OCI-LY3 (cell line): Measurements from ENCODE around the gene BHLHE23.

Experiments
- H2AFZ ChIP-seq: fragments of 200-600, 300-600 bp; shearing (Covaris generic); 2 replicates; pipeline ENCODE4 v1.6.0; 2014; ENCODE audit warnings: antibody characterized with exemption, low read depth, low read length
- H3K27ac ChIP-seq: fragments of 200-600, 300-600 bp; sonication (generic); 2 replicates; pipeline ENCODE4 v1.5.1; 2014; ENCODE audit warnings: mild to moderate bottlenecking, low read length, moderate library complexity, mixed read lengths
- H3K27me3 ChIP-seq: fragments of 200-600, 300-600 bp; sonication (generic); 2 replicates; pipeline ENCODE4 v1.6.1; 2014; ENCODE audit warnings: low read depth, low read length, mixed read lengths
- H3K36me3 ChIP-seq: fragments of 200-600, 300-600 bp; sonication (generic); replicated peaks from 2 replicates; pipeline ENCODE3; 2014; ENCODE audit warnings: low read depth, low read length, mixed read lengths
- H3K4me1 ChIP-seq: fragments of 300-600, 200-600 bp; sonication (generic); 2 replicates; pipeline ENCODE4 v1.6.1; 2014; ENCODE audit warnings: low read length, mixed read lengths
- H3K4me2 ChIP-seq: fragments of 200-600, 300-600 bp; sonication (generic); 2 replicates; pipeline ENCODE4 v1.6.1; 2014; ENCODE audit warnings: low read length, mixed read lengths
- H3K4me3 ChIP-seq: fragments of 300-600, 200-600 bp; sonication (generic); 2 replicates; pipeline ENCODE4 v1.5.1; 2014; ENCODE audit warnings: antibody characterized with exemption, mild to moderate bottlenecking, low read length, moderate library complexity
- H3K79me2 ChIP-seq: fragments of 300-600, 200-600 bp; shearing (Covaris generic); 2 replicates; pipeline ENCODE4 v1.6.1; 2014; ENCODE audit warnings: mild to moderate bottlenecking, low read length, mixed read lengths
- H3K9ac ChIP-seq: fragments of 300-600, 200-600 bp; shearing (Covaris generic); 2 replicates; pipeline ENCODE4 v1.6.0; 2014; ENCODE audit warnings: mild to moderate bottlenecking, low read length, moderate library complexity
- H3K9me3 ChIP-seq: fragments of 200-600, 300-600 bp; shearing (Covaris generic); 2 replicates; pipeline ENCODE4 v1.6.1; 2014; ENCODE audit warnings: low read length, mixed read lengths; ENCODE audit not compliant: insufficient read depth
- H4K20me1 ChIP-seq: fragments of 200-600, 300-600 bp; sonication (generic); 2 replicates; pipeline ENCODE4 v1.6.1; 2016; ENCODE audit warnings: low read length, mixed read lengths; ENCODE audit not compliant: insufficient read depth
- CTCF ChIP-seq: fragments of 200-600, 300-600 bp; sonication (generic); IDR thresholded peaks from 2 replicates; pipeline ENCODE4 v1.5.1; 2014; ENCODE audit warnings: antibody characterized with exemption, low read length, low read depth
- EZH2phosphoT487 ChIP-seq: fragments of 200-600 bp; shearing (Covaris generic); IDR thresholded peaks from 2 replicates; pipeline ENCODE4 v1.6.1; 2018; ENCODE audit warnings: antibody characterized with exemption, mixed run types, low read depth

BHLHE23 gene

GRCh38 chr20:63028461-63028921 lies 21.7 kb upstream of the BHLHE23 start:
- Histone ChIP-seq H3K4me3 (no peak overlapping the region), H3K9ac (no peak overlapping the region), H3K9me3 (no peaks in the 10 kb centered on the region), H3K4me1 (0 out of 2 replicates have a peak, but pooled peaks cover 2% of the 10 kb centered on the region), H3K36me3 (no peaks in the 10 kb centered on the region), H3K27ac (no peak overlapping the region), H3K4me2 (no peak overlapping the region), H4K20me1 (0 out of 2 replicates have a peak, but pooled peaks cover 3% of the 10 kb centered on the region), H3K27me3 (no peaks in the 10 kb centered on the region), H2AFZ (no peak overlapping the region), H3K79me2 (no peaks in the 10 kb centered on the region)
- TF ChIP-seq CTCF (no peak), EZH2phosphoT487 (no peak)

GRCh38 chr20:63027922-63028389 lies 21.2 kb upstream of the BHLHE23 start:
- no peak overlapping the region for H3K27ac ChIP-seq
- H4K20me1 ChIP-seq: 0 out of 2 replicates have a peak, but pooled peaks cover 3% of the 10 kb centered on the region
- no peaks in the 10 kb centered on the region for H3K79me2 ChIP-seq
- no peak overlapping the region for H3K9ac ChIP-seq
- no peaks in the 10 kb centered on the region for H3K4me1 ChIP-seq
- no peaks in the 10 kb centered on the region for H3K36me3 ChIP-seq
- TF ChIP-seq EZH2phosphoT487 (no peak), CTCF (no peak)
- H3K4me2 ChIP-seq: no peak overlapping the region
- H2AFZ ChIP-seq: no peak overlapping the region
- H3K27me3 ChIP-seq: no peaks in the 10 kb centered on the region
- no peak overlapping the region for H3K4me3 ChIP-seq
- H3K9me3 ChIP-seq: no peaks in the 10 kb centered on the region

GRCh38 chr20:63027221-63027921 lies 20.6 kb upstream of the BHLHE23 start:
- Histone ChIP-seq H3K4me2 (no peak overlapping the region), H3K79me2 (no peaks in the 10 kb centered on the region), H4K20me1 (0 out of 2 replicates have a peak, but pooled peaks cover 3% of the 10 kb centered on the region), H3K9ac (no peak overlapping the region), H3K36me3 (no peaks in the 10 kb centered on the region), H3K4me1 (no peaks in the 10 kb centered on the region), H3K27ac (no peak overlapping the region), H3K4me3 (no peak overlapping the region), H3K9me3 (no peaks in the 10 kb centered on the region), H2AFZ (no peak overlapping the region), H3K27me3 (no peaks in the 10 kb centered on the region)
- TF ChIP-seq CTCF (no peak), EZH2phosphoT487 (no peak)

GRCh38 chr20:63026582-63027165 lies 19.9 kb upstream of the BHLHE23 start:
- 0 out of 2 replicates have a peak, but pooled peaks cover 3% of the 10 kb centered on the region for H4K20me1 ChIP-seq
- no peaks in the 10 kb centered on the region for H3K36me3 ChIP-seq
- H3K4me3 ChIP-seq: no peak overlapping the region
- no peak overlapping the region for H3K9ac ChIP-seq
- H3K9me3 ChIP-seq: no peaks in the 10 kb centered on the region
- no peaks in the 10 kb centered on the region for H3K4me1 ChIP-seq
- no peak overlapping the region for H3K4me2 ChIP-seq
- H3K27me3 ChIP-seq: no peaks in the 10 kb centered on the region
- TF ChIP-seq EZH2phosphoT487 (no peak), CTCF (no peak)
- H2AFZ ChIP-seq: no peak overlapping the region
- no peaks in the 10 kb centered on the region for H3K79me2 ChIP-seq
- H3K27ac ChIP-seq: no peak overlapping the region
